SK-N-SH treated with all-trans-retinoic acid at 6 μM for 48 hours (cell line): Measurements from ENCODE around the gene DIPK1B.

Experiments used
- ATAC-seq: fragments of 200-7000 bp; cut with Tn5 transposase; 3 replicates; pipeline ENCODE4 v1.9.1; 2020; ENCODE audit warnings: mild to moderate bottlenecking, moderate library complexity
- BACH2 ChIP-seq: fragments of 250-450 bp; sonication (Bioruptor Pico); IDR thresholded peaks from 2 replicates; pipeline ENCODE4 v1.9.0; 2021; ENCODE audit warnings: mild to moderate bottlenecking, borderline replicate concordance
- CREB5 ChIP-seq: fragments of 250-450 bp; sonication (Bioruptor Pico); IDR thresholded peaks from 2 replicates; pipeline ENCODE4 v1.5.1; 2020; ENCODE audit warnings: low read depth, mild to moderate bottlenecking, moderate library complexity
- CSDC2 ChIP-seq: fragments of 250-450 bp; sonication (Bioruptor Pico); IDR thresholded peaks from 2 replicates; pipeline ENCODE4 v1.5.0; 2020; ENCODE audit warnings: mild to moderate bottlenecking, moderate library complexity
- ESRRG ChIP-seq: fragments of 250-450 bp; sonication (Bioruptor Pico); IDR thresholded peaks from 2 replicates; pipeline ENCODE4 v1.6.1; 2021; ENCODE audit warnings: mild to moderate bottlenecking
- GLIS3 ChIP-seq: fragments of 250-450 bp; sonication (Bioruptor Pico); IDR thresholded peaks from 2 replicates; pipeline ENCODE4 v1.5.0; 2020; ENCODE audit warnings: mild to moderate bottlenecking, moderate library complexity
- ISL1 ChIP-seq: fragments of 250-450 bp; sonication (Bioruptor Pico); IDR thresholded peaks from 2 replicates; pipeline ENCODE4 v2.1.2; 2022; ENCODE audit warnings: mild to moderate bottlenecking, moderate library complexity
- OSR1 ChIP-seq: fragments of 250-450 bp; sonication (Bioruptor Pico); IDR thresholded peaks from 2 replicates; pipeline ENCODE4 v1.8.0; 2022; ENCODE audit warnings: moderate library complexity, mild to moderate bottlenecking, inconsistent platforms
- PATZ1 ChIP-seq: fragments of 250-450 bp; sonication (Bioruptor Pico); IDR thresholded peaks from 2 replicates; pipeline ENCODE4 v1.8.0; 2020; ENCODE audit warnings: mild to moderate bottlenecking, moderate library complexity, borderline replicate concordance
- PPARA ChIP-seq: fragments of 250-450 bp; sonication (Bioruptor Pico); IDR thresholded peaks from 2 replicates; pipeline ENCODE4 v1.5.0; 2020; ENCODE audit warnings: mild to moderate bottlenecking, borderline replicate concordance
- RARB ChIP-seq: fragments of 250-450 bp; sonication (Bioruptor Pico); IDR thresholded peaks from 2 replicates; pipeline ENCODE4 v1.8.0; 2021; ENCODE audit warnings: mild to moderate bottlenecking, moderate library complexity
- SNAI2 ChIP-seq: fragments of 250-450 bp; sonication (Bioruptor Pico); IDR thresholded peaks from 2 replicates; pipeline ENCODE4 v1.5.0; 2020; ENCODE audit warnings: mild to moderate bottlenecking, moderate library complexity
- TCF4 ChIP-seq: fragments of 250-450 bp; sonication (Bioruptor Pico); IDR thresholded peaks from 2 replicates; pipeline ENCODE4 v1.8.0; 2021; ENCODE audit warnings: mild to moderate bottlenecking, moderate library complexity, borderline replicate concordance
- TOX ChIP-seq: fragments of 250-450 bp; sonication (Bioruptor Pico); IDR thresholded peaks from 2 replicates; pipeline ENCODE4 v1.8.0; 2021; ENCODE audit warnings: mild to moderate bottlenecking, moderate library complexity, borderline replicate concordance
- ZC3H10 ChIP-seq: fragments of 250-450 bp; sonication (Bioruptor Pico); IDR thresholded peaks from 2 replicates; pipeline ENCODE4 v1.5.1; 2021; ENCODE audit warnings: mild to moderate bottlenecking, moderate library complexity
- ZFP3 ChIP-seq: fragments of 250-450 bp; sonication (Bioruptor Pico); IDR thresholded peaks from 2 replicates; pipeline ENCODE4 v1.5.0; 2020; ENCODE audit warnings: mild to moderate bottlenecking, moderate library complexity
- ZNF565 ChIP-seq: fragments of 450-650 bp; formaldehyde crosslinking; conservative IDR thresholded peaks from 2 replicates; pipeline ENCODE4 v1.5.0; 2020; ENCODE audit warnings: low read depth, mild to moderate bottlenecking, moderate library complexity
- ZNF70 ChIP-seq: fragments of 450-650 bp; formaldehyde crosslinking; IDR thresholded peaks from 2 replicates; pipeline ENCODE4 v1.5.0; 2020; ENCODE audit warnings: mild to moderate bottlenecking, moderate library complexity
- ZNF8 ChIP-seq: fragments of 450-650 bp; formaldehyde crosslinking; IDR thresholded peaks from 2 replicates; pipeline ENCODE4 v1.5.0; 2020; ENCODE audit warnings: mild to moderate bottlenecking, moderate library complexity
- TF ChIP-seq, protein P1 (sequence below): fragments of 250-450 bp; sonication (Bioruptor Pico); IDR thresholded peaks from 2 replicates; pipeline ENCODE4 v1.5.1; 2021; ENCODE audit warnings: mild to moderate bottlenecking, moderate library complexity
- TF ChIP-seq, protein P2 (sequence below): fragments of 250-450 bp; sonication (Bioruptor Pico); IDR thresholded peaks from 2 replicates; pipeline ENCODE4 v1.8.0; 2021; ENCODE audit warnings: low read depth, mild to moderate bottlenecking, moderate library complexity, borderline replicate concordance

DIPK1B gene

GRCh38 chr9:136674786-136675349 is 37.5 kb upstream of the DIPK1B start (continued):
- TF ChIP-seq ZC3H10 (CRISPR knock-in tag) (no peak), SNAI2 (CRISPR knock-in tag) (no peak)

DNA sequence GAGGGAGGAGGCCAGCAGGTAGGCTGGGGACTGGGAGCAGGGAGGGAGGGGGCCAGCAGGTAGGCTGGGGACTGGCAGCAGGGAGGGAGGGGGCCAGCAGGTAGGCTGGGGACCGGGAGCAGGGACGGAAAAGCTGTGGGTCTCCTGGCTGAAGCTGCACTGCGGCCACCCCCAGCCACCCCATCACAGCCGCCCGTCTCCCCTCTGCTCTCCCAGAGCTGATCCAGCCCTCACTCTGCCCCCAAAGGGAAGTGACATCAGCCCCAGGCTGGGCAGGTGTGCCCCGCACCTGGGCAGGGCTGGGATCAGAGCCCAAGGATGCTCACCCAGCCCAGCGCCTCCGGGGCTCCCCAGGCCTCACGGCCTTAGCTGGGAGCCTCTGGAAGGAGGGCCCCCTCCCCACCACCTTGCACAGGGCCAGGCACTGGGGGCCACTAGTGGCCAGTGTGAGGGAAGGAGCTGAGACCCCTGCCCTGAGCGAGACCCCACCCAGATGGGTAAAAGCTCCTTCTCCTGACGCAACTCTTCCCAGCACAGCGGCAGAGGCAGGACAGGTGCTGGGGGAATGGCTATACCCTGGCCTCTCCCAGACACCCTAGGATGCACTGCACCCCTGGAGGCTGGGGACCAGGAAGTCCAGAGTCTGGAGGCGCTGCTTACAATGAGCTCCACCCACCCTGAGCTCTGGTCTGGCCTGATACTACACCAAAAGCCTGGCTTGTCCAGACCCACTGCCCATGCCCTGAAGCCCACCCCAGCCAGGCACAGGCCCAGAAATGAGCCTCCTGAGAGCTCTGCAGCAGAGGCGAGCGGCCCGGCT is 36.7 kb upstream of the DIPK1B start:
- TF ChIP-seq OSR1 (CRISPR knock-in tag), result no peak
- no peak for TF ChIP-seq GLIS3 (CRISPR knock-in tag)
- no peak for TF ChIP-seq ZC3H10 (CRISPR knock-in tag)
- ATAC-seq, result no peak

DNA sequence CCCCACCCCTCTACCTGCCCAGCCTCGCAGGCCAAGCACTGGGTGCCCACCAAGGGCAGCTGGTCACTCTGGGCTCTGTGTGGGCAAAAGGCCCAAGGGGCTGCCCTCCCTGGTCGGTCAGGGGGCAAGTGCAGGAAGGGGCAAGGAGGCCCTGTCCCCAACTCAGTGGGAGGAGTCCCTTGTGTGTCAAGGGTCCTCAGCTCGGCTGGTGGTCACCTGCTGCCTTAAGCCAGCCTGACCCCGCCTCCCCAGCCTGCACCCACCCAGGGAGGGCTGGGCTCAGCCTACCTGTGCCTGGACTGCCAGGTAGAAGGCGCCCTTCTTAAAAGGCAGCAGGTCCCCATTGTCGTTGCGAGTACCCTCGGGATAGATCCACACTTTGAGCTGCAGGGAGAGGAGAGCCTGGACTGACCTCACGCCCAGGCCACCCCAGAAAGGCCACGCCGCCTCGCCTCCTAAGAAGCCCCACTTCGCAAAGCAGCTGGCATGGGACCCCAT is 36.0 kb upstream of the DIPK1B start:
- ATAC-seq, result no peak
- TF ChIP-seq ZC3H10 (CRISPR knock-in tag), result no peak

GRCh38 chr9:136676920-136677686 is 35.3 kb upstream of the DIPK1B start:
- TF ChIP-seq ZNF70 (CRISPR knock-in tag) (no peak), BACH2 (CRISPR knock-in tag) (no peak), OSR1 (CRISPR knock-in tag) (no peak), TOX (CRISPR knock-in tag) (no peak), TCF4 (CRISPR knock-in tag) (no peak), CSDC2 (CRISPR knock-in tag) (no peak)
- TF ChIP-seq, protein P1, sequence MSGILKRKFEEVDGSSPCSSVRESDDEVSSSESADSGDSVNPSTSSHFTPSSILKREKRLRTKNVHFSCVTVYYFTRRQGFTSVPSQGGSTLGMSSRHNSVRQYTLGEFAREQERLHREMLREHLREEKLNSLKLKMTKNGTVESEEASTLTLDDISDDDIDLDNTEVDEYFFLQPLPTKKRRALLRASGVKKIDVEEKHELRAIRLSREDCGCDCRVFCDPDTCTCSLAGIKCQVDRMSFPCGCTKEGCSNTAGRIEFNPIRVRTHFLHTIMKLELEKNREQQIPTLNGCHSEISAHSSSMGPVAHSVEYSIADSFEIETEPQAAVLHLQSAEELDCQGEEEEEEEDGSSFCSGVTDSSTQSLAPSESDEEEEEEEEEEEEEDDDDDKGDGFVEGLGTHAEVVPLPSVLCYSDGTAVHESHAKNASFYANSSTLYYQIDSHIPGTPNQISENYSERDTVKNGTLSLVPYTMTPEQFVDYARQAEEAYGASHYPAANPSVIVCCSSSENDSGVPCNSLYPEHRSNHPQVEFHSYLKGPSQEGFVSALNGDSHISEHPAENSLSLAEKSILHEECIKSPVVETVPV (CRISPR knock-in tag), result no peak
- TF ChIP-seq, all 23 proteins: peak for 0
- ATAC-seq, result no peak

- no peak for TF ChIP-seq PPARA (CRISPR knock-in tag)
- no peak for TF ChIP-seq BACH2 (CRISPR knock-in tag)
- no peak for ATAC-seq
Measured at GRCh38 chr9:136678034-136678433, 34.3 kb upstream of the DIPK1B start.

DNA sequence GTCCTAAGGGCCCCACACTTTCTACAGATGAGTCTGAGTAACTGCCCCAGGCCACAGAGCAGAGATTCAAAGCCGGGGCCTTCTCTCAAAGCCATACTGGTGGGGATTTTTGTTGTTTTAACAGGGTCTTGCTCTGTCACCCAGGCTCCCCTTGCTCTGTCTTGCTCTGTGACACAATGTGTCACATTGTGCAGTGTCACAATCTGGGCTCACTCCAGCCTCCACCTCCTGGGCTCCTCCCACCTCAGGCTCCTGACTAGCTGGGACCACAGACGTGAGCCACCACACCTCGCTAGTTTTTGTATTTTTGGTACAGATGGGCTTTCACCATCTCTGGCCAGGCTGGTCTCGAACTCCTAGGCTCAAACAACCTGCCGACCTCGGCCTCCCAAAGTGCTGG is 33.7 kb upstream of the DIPK1B start:
- TF ChIP-seq PATZ1 (CRISPR knock-in tag), result no peak
- TF ChIP-seq CREB5 (CRISPR knock-in tag), result no peak
- no peak for TF ChIP-seq ESRRG (CRISPR knock-in tag)
- no peak for TF ChIP-seq ZNF8 (CRISPR knock-in tag)
- no peak for TF ChIP-seq ZNF565 (CRISPR knock-in tag)
- no peak for TF ChIP-seq ISL1 (CRISPR knock-in tag)
- TF ChIP-seq SNAI2 (CRISPR knock-in tag), result no peak
- TF ChIP-seq PPARA (CRISPR knock-in tag), result no peak
- no peak for TF ChIP-seq ZFP3 (CRISPR knock-in tag)
- TF ChIP-seq, protein P2, sequence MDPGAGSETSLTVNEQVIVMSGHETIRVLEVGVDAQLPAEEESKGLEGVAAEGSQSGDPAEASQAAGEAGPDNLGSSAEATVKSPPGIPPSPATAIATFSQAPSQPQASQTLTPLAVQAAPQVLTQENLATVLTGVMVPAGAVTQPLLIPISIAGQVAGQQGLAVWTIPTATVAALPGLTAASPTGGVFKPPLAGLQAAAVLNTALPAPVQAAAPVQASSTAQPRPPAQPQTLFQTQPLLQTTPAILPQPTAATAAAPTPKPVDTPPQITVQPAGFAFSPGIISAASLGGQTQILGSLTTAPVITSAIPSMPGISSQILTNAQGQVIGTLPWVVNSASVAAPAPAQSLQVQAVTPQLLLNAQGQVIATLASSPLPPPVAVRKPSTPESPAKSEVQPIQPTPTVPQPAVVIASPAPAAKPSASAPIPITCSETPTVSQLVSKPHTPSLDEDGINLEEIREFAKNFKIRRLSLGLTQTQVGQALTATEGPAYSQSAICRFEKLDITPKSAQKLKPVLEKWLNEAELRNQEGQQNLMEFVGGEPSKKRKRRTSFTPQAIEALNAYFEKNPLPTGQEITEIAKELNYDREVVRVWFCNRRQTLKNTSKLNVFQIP, result no peak
- no peak for TF ChIP-seq TOX (CRISPR knock-in tag)
- TF ChIP-seq RARB, result no peak
- no peak for ATAC-seq
